MM.1S (cell line): ENCODE data around the gene FBXO8.

Experiments used
- CTCF ChIP-seq: fragments of 300-600 bp; sonication (generic); IDR thresholded peaks from 2 replicates; pipeline ENCODE4 v1.5.1; 2016; ENCODE audit warnings: antibody characterized with exemption, low read length, mixed read lengths
- EZH2phosphoT487 ChIP-seq: fragments of 300-600 bp; sonication (generic); IDR thresholded peaks from 2 replicates; pipeline ENCODE4 v1.6.1; 2018; ENCODE audit warnings: antibody characterized with exemption, low read length

- TF ChIP-seq CTCF (no peak), EZH2phosphoT487 (no peak)
Observed at GRCh38 chr4:174266416-174266815, 17.1 kb downstream of the FBXO8 start.
